B cell (primary cell): ENCODE results near the gene LHX4. TPM values are rescaled to one million over a fixed set of nuclear protein-coding genes. Genes with fewer than 3 reads are reported as not detected.

ENCODE experiments used
- ATAC-seq: fragments of 200-7000 bp; cut with Tn5 transposase; one replicate; pipeline ENCODE4 v1.10.0; 2021; ENCODE audit warnings: low read depth, mild to moderate bottlenecking, moderate number of reproducible peaks, moderate library complexity
- CTCF ChIA-PET: fragments of 350-600 bp; sonication (Branson Sonifier 250); formaldehyde crosslinking; loops from one replicate; lab custom pipeline; 2021; ENCODE audit warnings: antibody characterized with exemption, inconsistent platforms; lab: Charles Lee
- POLR2A ChIA-PET: fragments of 350-600 bp; sonication (Branson Sonifier 250); formaldehyde crosslinking; loops from one replicate; lab custom pipeline; 2021; ENCODE audit warnings: antibody characterized with exemption; lab: Charles Lee
- DNase-seq: peaks from one replicate; pipeline ENCODE4 v3.0.0; 2013
- H2AFZ ChIP-seq: 2 replicates; pipeline ENCODE4 v1.6.1; 2012; ENCODE audit warnings: mild to moderate bottlenecking, low read depth, low read length; ENCODE audit not compliant: insufficient read depth, poor library complexity, severe bottlenecking
- H3K27ac ChIP-seq, 2 donors: 1 replicate in 1 of 2; 2 replicates in 1 of 2; pipeline ENCODE4 v1.5.1; 2012 to 2013; ENCODE audit warnings: low read length in 2 of 2, mild to moderate bottlenecking in 2 of 2, moderate library complexity in 1 of 2
- H3K27me3 ChIP-seq, 4 experiments: fragments of 200-600 bp in 1 of 4; sonication (generic) in 1 of 4; replicated peaks in 1 of 4; 1 replicate in 2 of 4; 2 replicates in 2 of 4; pipeline versions ENCODE4 v1.6.1 to v1.7.0; 2013 to 2016; ENCODE audit warnings: low read length in 3 of 4, mild to moderate bottlenecking in 2 of 4, mixed read lengths in 1 of 4, moderate library complexity in 1 of 4; ENCODE audit not compliant: insufficient read depth in 4 of 4, control insufficient read depth in 3 of 4; ENCODE audit errors: control extremely low read depth in 1 of 4
- H3K36me3 ChIP-seq, 2 experiments: replicated peaks in 1 of 2; 1 replicate in 1 of 2; 2 replicates in 1 of 2; pipeline versions ENCODE4 v1.6.1 to v1.7.1; 2013; ENCODE audit warnings: low read length in 1 of 2; ENCODE audit not compliant: insufficient read depth in 2 of 2, control insufficient read depth in 1 of 2; ENCODE audit errors: control extremely low read depth in 1 of 2, extremely low read depth in 1 of 2
- H3K4me1 ChIP-seq, 2 donors: fragments of 200-600 bp in 1 of 2; sonication (generic) in 1 of 2; 1 replicate in 1 of 2; 2 replicates in 1 of 2; pipeline versions ENCODE4 v1.5.1 to v1.6.1; 2013 to 2017; ENCODE audit warnings: low read length in 2 of 2; ENCODE audit not compliant: control insufficient read depth in 2 of 2, insufficient read depth in 2 of 2
- H3K4me2 ChIP-seq: replicated peaks from 2 replicates; pipeline ENCODE3; 2012; ENCODE audit warnings: mild to moderate bottlenecking, low read depth, low read length; ENCODE audit not compliant: poor library complexity, severe bottlenecking
- H3K4me3 ChIP-seq, 5 experiments: fragments of 200-600 bp in 1 of 5; sonication (generic) in 1 of 5; 1 replicate in 3 of 5; 2 replicates in 2 of 5; pipeline versions ENCODE4 v1.5.1 to v1.7.0; 2011 to 2016; ENCODE audit warnings: low read length in 4 of 5, mild to moderate bottlenecking in 4 of 5, low read depth in 2 of 5, control low read depth in 1 of 5, moderate library complexity in 1 of 5; ENCODE audit not compliant: insufficient read depth in 1 of 5; ENCODE audit errors: control extremely low read depth in 1 of 5, extremely low read depth in 1 of 5
- H3K79me2 ChIP-seq: fragments of 200-600 bp; sonication (generic); one replicate; pipeline ENCODE4 v1.6.0; 2016; ENCODE audit warnings: low read length; ENCODE audit not compliant: control insufficient read depth, insufficient read depth
- H3K9ac ChIP-seq: fragments of 200-600 bp; sonication (generic); 2 replicates; pipeline ENCODE4 v1.6.1; 2017; ENCODE audit warnings: mild to moderate bottlenecking, low read length, moderate library complexity
- H3K9me3 ChIP-seq, 3 donors: one replicate each; pipeline versions ENCODE4 v1.6.1 to v1.7.1; 2013; ENCODE audit warnings: low read length in 2 of 3; ENCODE audit not compliant: control insufficient read depth in 2 of 3, insufficient read depth in 1 of 3; ENCODE audit errors: control extremely low read depth in 1 of 3
- H4K20me1 ChIP-seq: 2 replicates; pipeline ENCODE4 v1.6.0; 2012; ENCODE audit warnings: mild to moderate bottlenecking, low read length; ENCODE audit not compliant: insufficient read depth, control insufficient read depth, poor library complexity, severe bottlenecking
- H3K27ac Mint-ChIP-seq: one replicate; pipeline ENCODE4 v1.8.0; 2021; ENCODE audit warnings: mixed read lengths
- H3K27me3 Mint-ChIP-seq: one replicate; pipeline ENCODE4 v1.8.0; 2021; ENCODE audit warnings: mixed read lengths
- H3K4me1 Mint-ChIP-seq: one replicate; pipeline ENCODE4 v1.8.0; 2021; ENCODE audit warnings: mixed read lengths
- H3K4me3 Mint-ChIP-seq: one replicate; pipeline ENCODE4 v1.8.0; 2021; ENCODE audit warnings: mixed read lengths
- H3K9me3 Mint-ChIP-seq: one replicate; pipeline ENCODE4 v1.8.0; 2022; ENCODE audit warnings: mixed read lengths; ENCODE audit not compliant: insufficient read depth
- EZH2 ChIP-seq: IDR thresholded peaks from 2 replicates; pipeline ENCODE4 v1.6.1; 2012; ENCODE audit warnings: borderline replicate concordance, low read depth, mild to moderate bottlenecking, moderate library complexity, low read length; ENCODE audit not compliant: insufficient read depth, poor library complexity, severe bottlenecking
- WGBS: methylation state at CpG from one replicate; pipeline ENCODE4 v1.1.5; 2013; ENCODE audit warnings: missing lambda C conversion rate; ENCODE audit not compliant: insufficient coverage; 5-methylcytosine and 5-hydroxymethylcytosine counted together
- intact Hi-C: fragments of 100-400 bp; cut with micrococcal nuclease; formaldehyde crosslinking; loops from one replicate; pipeline ENCODE4 v1.10.0; 2022
- polyA plus RNA-seq: library from polyadenylated mRNA; depleted of rRNA; stranded (reverse); fragments of >200 nt; gene quantifications from 2 replicates; pipeline ENCODE4 v1.2.3, GENCODE V29; 2012
- total RNA-seq, 2 donors: library from RNA; stranded (reverse); fragments of 120-200 nt in 1 of 2; gene quantifications; 1 replicate in 1 of 2; 2 replicates in 1 of 2; pipeline versions ENCODE4 v1.2.3 to v1.2.4, GENCODE V29; 2013 to 2022
- TF ChIP-seq, protein P1 (sequence below): fragments of 200-600 bp; IDR thresholded peaks from one replicate; pipeline ENCODE4 v1.8.0; 2022; ENCODE audit warnings: antibody characterized with exemption, mild to moderate bottlenecking

The LHX4 gene
- total and polyA plus RNA-seq, 2 donors (not counting 1 experiment from before 2014, with no cell fraction given): not detected

DNA sequence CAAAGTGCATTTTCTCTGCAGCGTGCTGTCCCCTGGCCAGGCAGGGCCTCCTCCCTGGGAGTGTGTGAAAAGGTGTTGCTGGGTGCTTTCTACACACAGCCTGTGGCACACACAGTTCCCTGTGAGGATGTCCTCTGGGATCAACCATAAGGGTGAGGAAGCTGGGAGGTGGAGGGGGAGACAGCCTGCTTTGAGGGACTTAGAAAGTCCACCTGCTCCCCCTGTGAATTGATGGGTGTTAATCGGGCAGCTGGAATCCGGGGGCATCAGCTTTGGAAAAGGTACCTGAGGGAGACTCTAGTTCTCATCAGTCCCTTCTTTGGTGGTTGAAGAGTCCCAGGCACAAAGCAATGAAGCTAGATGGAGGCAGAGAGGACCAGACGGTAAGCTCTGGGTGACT, 35.8 kb downstream of the LHX4 start:
- no peaks in the 10 kb centered on the region for H3K4me1 ChIP-seq
- no peak overlapping the region for H3K4me2 ChIP-seq
- no peaks in the 10 kb centered on the region for H3K27me3 Mint-ChIP-seq
- ChIA-PET POLR2A (no interaction called here), CTCF (no interaction called here)
- H3K4me1 Mint-ChIP-seq: no peaks in the 10 kb centered on the region
- H3K4me3 Mint-ChIP-seq: no peak overlapping the region
- H2AFZ ChIP-seq: no peak overlapping the region
- no peak overlapping the region for H3K27ac Mint-ChIP-seq
- no peaks in the 10 kb centered on the region for H4K20me1 ChIP-seq
- H3K27ac ChIP-seq: no peak overlapping the region
- H3K4me3 ChIP-seq: no peak overlapping the region
- no peaks in the 10 kb centered on the region for H3K9me3 Mint-ChIP-seq
- no peak for DNase-seq
- WGBS: 90% methylated on average over 4 of the region's 4 CpGs
- intact Hi-C loops: no loop called here
- TF ChIP-seq EZH2: no peak
- TF ChIP-seq, protein P1, sequence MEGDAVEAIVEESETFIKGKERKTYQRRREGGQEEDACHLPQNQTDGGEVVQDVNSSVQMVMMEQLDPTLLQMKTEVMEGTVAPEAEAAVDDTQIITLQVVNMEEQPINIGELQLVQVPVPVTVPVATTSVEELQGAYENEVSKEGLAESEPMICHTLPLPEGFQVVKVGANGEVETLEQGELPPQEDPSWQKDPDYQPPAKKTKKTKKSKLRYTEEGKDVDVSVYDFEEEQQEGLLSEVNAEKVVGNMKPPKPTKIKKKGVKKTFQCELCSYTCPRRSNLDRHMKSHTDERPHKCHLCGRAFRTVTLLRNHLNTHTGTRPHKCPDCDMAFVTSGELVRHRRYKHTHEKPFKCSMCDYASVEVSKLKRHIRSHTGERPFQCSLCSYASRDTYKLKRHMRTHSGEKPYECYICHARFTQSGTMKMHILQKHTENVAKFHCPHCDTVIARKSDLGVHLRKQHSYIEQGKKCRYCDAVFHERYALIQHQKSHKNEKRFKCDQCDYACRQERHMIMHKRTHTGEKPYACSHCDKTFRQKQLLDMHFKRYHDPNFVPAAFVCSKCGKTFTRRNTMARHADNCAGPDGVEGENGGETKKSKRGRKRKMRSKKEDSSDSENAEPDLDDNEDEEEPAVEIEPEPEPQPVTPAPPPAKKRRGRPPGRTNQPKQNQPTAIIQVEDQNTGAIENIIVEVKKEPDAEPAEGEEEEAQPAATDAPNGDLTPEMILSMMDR: no peak
- H3K79me2 ChIP-seq: no peaks in the 10 kb centered on the region
- H3K27me3 ChIP-seq: no peaks in the 10 kb centered on the region
- ATAC-seq: no peak
- no peaks in the 10 kb centered on the region for H3K9me3 ChIP-seq
- no peaks in the 10 kb centered on the region for H3K36me3 ChIP-seq
- H3K9ac ChIP-seq: no peak overlapping the region

GRCh38 chr1:180266275-180267210, 36.5 kb downstream of the LHX4 start:
- no peak for ATAC-seq
- CTCF ChIA-PET: no interaction called here

More at GRCh38 chr1:180266275-180267210, 36.5 kb downstream of the LHX4 start:
- Mint-ChIP-seq H3K4me1 (no peaks in the 10 kb centered on the region), H3K9me3 (no peaks in the 10 kb centered on the region), H3K27me3 (no peaks in the 10 kb centered on the region), H3K27ac (no peak overlapping the region), H3K4me3 (no peak overlapping the region)
- WGBS: 93% methylated on average over 28 of the region's 28 CpGs
- H3K79me2 ChIP-seq: no peaks in the 10 kb centered on the region
- H3K27me3 ChIP-seq: no peaks in the 10 kb centered on the region
- intact Hi-C loops: no loop called here
- H3K9me3 ChIP-seq: no peaks in the 10 kb centered on the region
- no peak overlapping the region for H3K27ac ChIP-seq
- no peak overlapping the region for H2AFZ ChIP-seq
- H4K20me1 ChIP-seq: no peaks in the 10 kb centered on the region
- no peaks in the 10 kb centered on the region for H3K4me1 ChIP-seq
- no peak overlapping the region for H3K9ac ChIP-seq
- H3K4me3 ChIP-seq: no peak overlapping the region
- POLR2A ChIA-PET: no interaction called here
- DNase-seq: no peak
- no peaks in the 10 kb centered on the region for H3K36me3 ChIP-seq
- TF ChIP-seq EZH2: no peak
- TF ChIP-seq, protein P1: no peak
- no peak overlapping the region for H3K4me2 ChIP-seq
